ENCODE results near the gene ANXA4.
"Not testable (repeated sequence)": the region's sequence is repeated elsewhere in the genome, so short reads cannot be mapped to it uniquely, and the experiment has no call there.

Gene ANXA4

GRCh38 chr2:69721022-69721421 is 20.9 kb upstream of the ANXA4 start:
- no peak for DNase-seq

GRCh38 chr2:69723791-69724190 is 18.1 kb upstream of the ANXA4 start:
- DNase-seq, result no peak

- DNase-seq, result peak in 13 of 14 donors; percentile 15 to 87 (median 70)
These were observed 17.3 kb upstream of the ANXA4 start for GRCh38 chr2:69724540-69725159.

GRCh38 chr2:69725706-69726360 is 16.1 kb upstream of the ANXA4 start:
- DNase-seq, result no peak

DNA sequence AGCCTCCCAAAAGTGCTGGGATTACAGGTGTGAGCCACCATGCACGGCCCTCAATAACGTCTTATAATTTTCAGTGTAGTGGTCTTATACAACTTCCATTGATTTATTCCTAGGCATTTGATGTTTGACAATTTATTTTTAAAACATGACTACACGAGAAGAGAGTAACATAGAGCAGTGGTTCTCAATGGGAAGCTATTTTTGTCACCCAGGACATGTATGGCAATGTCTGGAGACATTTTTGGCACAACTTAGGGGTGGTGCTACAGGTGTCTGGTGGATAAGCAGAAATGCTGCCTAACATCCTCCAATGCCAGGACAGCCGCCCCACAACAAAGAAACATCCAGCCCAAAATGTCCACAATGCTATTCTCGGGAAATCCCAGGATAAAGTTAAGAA is 12.7 kb upstream of the ANXA4 start:
- no peak for DNase-seq

DNA sequence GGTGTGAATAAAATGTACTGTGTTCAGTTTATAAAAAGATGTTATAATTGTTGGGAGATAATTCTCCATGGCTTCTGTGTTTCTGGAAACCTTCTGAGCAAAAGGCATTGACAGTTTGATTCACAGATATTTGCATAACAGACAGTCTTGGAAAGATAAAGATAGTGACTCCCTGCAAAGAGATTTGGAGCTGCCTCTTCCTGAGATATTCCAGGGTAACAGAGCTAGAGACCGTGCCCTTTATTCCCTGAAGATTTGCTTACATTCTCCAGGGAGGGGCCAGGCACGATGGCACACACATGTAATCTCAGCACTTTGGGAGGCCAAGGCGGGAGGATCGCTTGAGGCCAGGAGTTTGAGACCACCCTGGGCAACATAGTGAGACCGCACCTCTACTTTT is 12.2 kb upstream of the ANXA4 start:
- DNase-seq, result no peak

- no peak for DNase-seq
These were observed 10.6 kb upstream of the ANXA4 start for GRCh38 chr2:69731147-69731970.

DNA sequence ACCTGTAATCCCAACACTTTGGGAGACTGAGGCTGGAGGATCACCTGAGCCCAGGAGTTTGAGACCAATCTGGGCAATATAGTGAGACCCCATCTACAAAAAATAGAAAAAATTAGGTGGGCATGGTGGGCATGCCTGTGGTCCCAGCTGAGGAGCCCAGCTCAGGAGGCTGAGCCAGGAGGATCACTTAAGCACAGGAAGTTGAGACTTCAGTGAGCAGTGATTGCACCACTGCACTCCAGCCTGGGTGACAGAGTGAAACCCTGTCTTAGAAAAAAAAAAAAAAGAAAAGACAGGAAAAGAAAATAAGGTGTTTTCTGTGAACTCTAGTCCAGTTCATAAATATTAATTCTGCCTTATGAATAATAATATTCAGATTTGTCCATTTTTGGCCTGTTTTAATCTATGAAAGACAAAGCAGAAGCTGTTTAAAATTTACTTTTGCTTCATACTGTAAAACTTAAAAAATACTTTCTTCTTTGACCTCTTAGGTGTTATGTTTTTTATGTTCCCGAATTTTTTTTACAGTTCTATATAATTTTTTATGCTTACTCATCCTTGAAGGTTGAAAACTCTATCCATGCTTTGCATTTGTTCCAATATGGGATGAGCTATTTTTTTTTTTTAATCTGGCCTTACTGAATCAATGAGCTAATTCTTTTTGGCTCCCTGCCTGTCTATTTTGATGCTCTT is 8.4 kb upstream of the ANXA4 start:
- DNase-seq, result no peak

- DNase-seq, result no peak
These were observed 7.8 kb upstream of the ANXA4 start for GRCh38 chr2:69734035-69734611.

DNA sequence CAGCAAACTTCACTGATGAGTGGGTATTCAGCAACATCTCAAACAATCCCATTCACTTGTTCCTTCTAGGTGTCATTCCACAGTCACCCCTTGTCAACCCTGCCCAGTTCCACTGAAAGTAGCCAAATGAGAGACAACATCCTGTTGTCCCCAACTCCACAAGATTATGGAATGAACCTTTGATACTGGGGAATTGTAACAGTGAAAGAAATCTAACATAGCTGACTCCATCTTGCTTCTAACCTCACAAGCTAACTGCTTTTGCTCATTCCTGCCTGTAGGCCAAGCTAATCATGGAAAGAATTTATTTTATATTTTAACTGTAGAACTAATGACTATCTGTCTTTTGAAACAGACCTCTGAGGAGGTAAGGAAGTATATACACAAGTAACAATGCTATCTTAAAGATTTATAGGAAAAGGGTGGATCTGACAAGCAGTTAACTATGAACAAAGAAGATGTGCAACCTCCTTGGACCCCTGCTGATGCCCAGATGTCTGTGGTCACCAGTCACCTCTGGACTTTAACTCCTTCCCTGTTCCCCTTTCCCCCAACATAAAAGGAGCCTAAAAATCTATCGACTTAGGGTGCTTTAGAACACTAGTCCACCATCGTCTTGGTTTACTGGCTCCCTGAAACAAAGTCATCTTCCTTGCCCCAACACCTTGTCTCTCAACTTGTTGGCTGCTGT is 6.9 kb upstream of the ANXA4 start:
- no peak for DNase-seq

DNA sequence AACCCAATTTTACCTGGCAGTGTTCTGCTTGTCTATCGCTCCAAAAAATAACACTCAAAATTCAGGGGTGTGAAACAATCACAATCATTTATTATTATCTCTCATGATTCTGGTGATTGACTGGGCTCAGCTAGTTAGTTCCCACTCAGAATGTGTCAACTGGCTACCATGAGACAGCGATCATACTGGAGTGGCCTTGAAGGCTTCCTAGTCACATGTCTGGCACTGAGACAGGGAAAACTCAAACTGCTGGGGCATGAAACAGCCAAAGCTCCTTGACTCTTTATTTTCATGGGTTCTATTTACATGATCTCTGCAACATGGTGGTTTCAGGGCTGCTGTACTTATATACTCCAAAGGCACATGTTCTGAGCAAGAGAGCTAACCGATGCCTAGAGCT is 6.2 kb upstream of the ANXA4 start:
- DNase-seq, result no peak

DNA sequence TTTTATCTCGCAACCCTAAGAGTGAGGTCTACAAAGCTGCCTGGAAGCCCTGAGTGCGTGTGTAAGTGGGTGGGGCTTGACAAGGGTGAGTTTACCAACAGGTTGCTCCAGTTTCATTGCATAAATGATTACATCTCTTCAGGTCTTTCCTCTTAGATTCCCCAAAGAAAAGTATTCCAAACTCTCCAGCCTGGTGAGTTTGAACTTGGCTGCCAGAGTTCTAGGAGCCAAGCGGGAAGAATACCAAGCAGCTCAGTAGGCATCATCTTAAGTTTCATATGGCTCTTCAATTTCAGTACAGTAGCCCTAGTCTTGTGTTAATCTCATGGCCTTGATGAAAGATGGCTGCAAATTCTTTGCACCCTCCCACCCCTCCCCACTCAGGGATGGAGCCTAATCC is 3.8 kb upstream of the ANXA4 start:
- DNase-seq, result not testable (repeated sequence)

DNA sequence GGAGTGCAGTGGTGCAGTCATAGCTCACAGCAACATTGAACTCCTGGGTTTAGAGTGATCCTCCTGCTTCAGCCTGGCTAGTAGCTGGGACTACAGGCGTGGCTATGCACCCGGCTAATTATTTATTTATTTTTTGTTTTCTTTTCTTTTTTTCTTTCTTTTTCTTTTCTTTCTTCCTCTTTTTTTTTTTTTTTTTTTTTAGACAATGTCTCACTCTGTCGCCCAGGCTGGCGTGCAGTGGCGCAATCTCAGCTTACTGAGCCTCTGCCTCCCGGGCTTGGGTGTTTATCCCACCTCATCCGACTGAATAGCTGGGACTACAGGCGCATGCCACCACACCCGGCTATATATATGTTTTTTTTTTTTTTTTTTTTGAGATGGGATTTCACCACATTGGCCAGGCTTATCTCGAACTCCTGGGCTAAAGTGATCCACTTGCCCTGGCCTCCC is 1.4 kb upstream of the ANXA4 start:
- DNase-seq, result no peak

DNA sequence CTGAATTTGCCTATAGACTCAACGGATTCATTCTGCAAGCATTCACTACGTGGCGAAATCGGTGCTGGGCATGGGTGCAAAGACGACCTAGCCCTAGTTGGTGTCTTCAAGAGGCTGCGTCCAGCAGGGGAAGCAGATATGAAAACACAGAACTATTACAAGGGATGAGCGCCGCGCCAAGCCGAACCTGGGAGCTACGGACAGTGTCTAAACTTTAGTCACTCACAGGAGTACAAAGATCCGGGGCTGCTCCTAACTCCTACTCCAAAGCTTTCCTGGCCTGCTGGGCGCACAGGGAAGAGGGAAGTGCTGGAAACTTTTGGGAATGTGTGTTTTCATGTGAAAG is 732 bp upstream of the ANXA4 start:
- DNase-seq, result peak in 5 of 14 donors; percentile 10 to 53 (median 37)

DNA sequence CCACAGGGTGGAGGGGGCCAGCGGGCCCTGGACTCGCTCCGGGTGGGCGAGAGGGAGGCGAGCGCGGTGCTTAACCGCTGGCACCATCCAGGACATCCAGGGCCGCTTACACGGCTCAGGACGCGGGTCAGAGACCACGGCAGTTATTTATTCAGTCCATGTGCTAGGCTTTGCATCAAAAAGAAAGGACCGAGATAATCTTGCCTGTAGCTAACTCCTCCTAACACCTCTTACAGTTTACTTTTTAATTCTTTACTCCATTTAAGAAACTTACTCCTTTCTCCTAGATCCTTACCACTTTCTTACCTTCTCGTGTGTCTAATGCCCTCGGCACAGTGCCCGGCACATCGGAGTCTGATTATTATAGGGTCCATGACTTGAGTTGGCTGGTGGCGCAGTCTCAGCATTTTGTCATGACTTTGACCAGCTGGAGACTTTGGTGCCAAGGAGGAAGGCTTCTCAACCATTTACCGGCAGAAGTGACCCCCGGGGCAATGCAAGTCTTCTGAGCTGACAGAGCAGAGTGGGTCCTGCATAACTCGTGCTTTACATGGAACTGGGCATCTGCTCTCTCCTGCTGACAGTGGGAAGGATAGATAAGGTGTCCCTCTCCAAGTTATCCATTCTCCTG is 503 bp downstream of the ANXA4 start:
- no peak for DNase-seq

DNA sequence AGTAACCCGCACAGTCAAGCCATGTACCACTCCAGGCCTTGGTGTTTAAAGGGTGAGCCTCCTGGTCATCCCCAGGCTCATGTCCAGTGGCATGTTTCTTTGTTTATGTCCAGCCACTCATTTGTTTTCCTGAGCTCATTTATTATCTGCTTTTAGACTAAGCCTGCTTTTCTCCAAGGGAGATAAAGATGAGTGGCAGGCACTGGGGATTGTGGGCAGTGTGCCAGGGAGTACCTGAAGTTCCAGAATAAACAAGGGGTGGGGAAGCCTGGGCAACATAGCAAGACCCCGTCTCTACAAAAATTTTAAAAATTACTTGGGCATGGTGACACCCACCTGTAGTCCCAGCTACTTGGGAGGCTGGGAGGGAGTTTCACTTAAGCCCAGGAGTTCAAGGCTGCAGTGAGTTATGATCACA is 1.9 kb downstream of the ANXA4 start:
- DNase-seq, result no peak

- no peak for DNase-seq
These were observed 2.5 kb downstream of the ANXA4 start for GRCh38 chr2:69744456-69744855.

- no peak for DNase-seq
These were observed 3.1 kb downstream of the ANXA4 start for GRCh38 chr2:69745035-69745434.

GRCh38 chr2:69750246-69750645 is 8.3 kb downstream of the ANXA4 start:
- DNase-seq, result no peak

DNA sequence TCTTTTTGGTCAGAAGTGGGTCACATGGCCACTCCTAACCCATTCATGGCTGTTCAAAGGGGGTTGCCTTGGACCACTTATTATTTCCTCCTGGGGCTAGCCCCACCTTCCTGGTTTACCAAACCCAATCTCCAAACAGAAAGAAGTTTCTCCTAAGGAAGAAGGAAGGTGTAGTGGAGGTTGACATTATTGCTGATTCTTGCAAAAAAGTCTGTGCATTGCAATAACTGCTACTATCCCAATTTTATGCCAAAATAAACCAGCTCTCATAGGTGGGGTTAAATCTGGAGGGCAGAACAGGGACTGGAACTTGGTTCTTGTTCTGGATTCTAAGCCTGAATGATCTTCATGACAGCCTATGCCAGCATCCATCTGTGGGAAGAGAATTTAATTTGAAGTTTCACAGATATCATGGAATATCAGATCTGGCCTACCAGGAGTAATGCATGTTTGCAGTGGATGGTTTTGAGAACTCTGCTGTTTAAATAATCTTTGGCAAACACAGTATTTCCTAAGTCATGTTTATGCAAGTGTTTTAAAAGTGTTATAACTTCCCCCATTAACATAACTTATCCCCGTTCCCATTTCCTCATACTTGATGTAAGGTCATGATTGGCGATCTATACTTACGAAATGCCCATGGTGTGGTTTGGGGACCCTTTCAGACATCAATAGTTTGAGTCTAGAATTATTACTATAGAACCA is 11.9 kb downstream of the ANXA4 start:
- no peak for DNase-seq

DNA sequence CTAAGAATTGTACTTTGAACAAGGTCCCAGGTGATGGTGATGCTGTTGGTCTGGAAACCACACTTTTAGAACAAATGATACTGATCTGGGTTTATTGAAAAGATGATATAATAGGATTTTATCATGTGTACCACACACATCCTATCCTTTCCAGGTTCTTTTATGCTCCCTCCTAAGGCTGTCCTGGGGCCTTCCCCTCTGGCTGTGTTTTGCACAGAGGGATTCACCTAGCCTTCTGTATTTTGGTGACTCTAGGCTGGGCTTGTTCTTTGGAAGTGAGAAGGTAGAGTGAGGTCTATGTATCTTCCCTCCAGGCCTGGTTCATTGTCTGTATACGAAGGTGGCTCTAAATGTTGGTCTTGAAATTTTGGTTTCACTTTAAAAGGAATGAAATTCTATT is 12.7 kb downstream of the ANXA4 start:
- DNase-seq, result no peak
